CD14-positive monocyte (primary cell): Measurements from ENCODE around the gene CREB5. TPM values are rescaled to one million over a fixed set of nuclear protein-coding genes. Genes with fewer than 3 reads are reported as not detected.
"Not testable (repeated sequence)": the region's sequence is repeated elsewhere in the genome, so short reads cannot be mapped to it uniquely, and the experiment has no call there.

ENCODE experiments used
- DNase-seq, 3 donors: peaks; one replicate each; pipeline ENCODE4 v3.0.0-alpha.2; 2011 to 2022
- H2AFZ ChIP-seq: 2 replicates; pipeline ENCODE4 v1.6.0; 2012; ENCODE audit warnings: mild to moderate bottlenecking, low read depth, low read length, inconsistent platforms; ENCODE audit not compliant: insufficient read depth, poor library complexity, severe bottlenecking
- H3K27ac ChIP-seq, 2 donors: 1 replicate in 1 of 2; 2 replicates in 1 of 2; pipeline ENCODE4 v1.5.1; 2012 to 2013; ENCODE audit warnings: low read length in 2 of 2, control low read depth in 1 of 2, inconsistent platforms in 1 of 2, low read depth in 1 of 2, mild to moderate bottlenecking in 1 of 2
- H3K27me3 ChIP-seq, 2 donors: one replicate each; pipeline versions ENCODE4 v1.6.0 to v1.6.1; 2011 to 2013; ENCODE audit warnings: low read length in 2 of 2; ENCODE audit not compliant: control insufficient read depth in 2 of 2, insufficient read depth in 2 of 2
- H3K36me3 ChIP-seq, 2 donors: replicated peaks in 1 of 2; 1 replicate in 1 of 2; 2 replicates in 1 of 2; pipeline versions ENCODE4 v1.5.1 to v1.6.1; 2012 to 2013; ENCODE audit warnings: low read length in 2 of 2, control low read depth in 1 of 2, inconsistent platforms in 1 of 2, mild to moderate bottlenecking in 1 of 2; ENCODE audit not compliant: insufficient read depth in 2 of 2, control insufficient read depth in 1 of 2
- H3K4me1 ChIP-seq, 2 donors: 1 replicate in 1 of 2; 2 replicates in 1 of 2; pipeline versions ENCODE4 v1.5.1 to v1.6.1; 2012 to 2013; ENCODE audit warnings: low read length in 2 of 2, control low read depth in 1 of 2, inconsistent platforms in 1 of 2, mild to moderate bottlenecking in 1 of 2, moderate library complexity in 1 of 2; ENCODE audit not compliant: insufficient read depth in 2 of 2, control insufficient read depth in 1 of 2
- H3K4me2 ChIP-seq: replicated peaks from 2 replicates; pipeline ENCODE3; 2012; ENCODE audit warnings: low read length, moderate library complexity, mild to moderate bottlenecking; ENCODE audit not compliant: poor library complexity, severe bottlenecking; ENCODE audit errors: extremely low read depth
- H3K4me3 ChIP-seq, 3 experiments: fragments of 200-600 bp in 1 of 3; sonication (generic) in 1 of 3; replicated peaks in 1 of 3; 1 replicate in 2 of 3; 2 replicates in 1 of 3; pipeline ENCODE4 v1.5.1; 2011 to 2013; ENCODE audit warnings: low read length in 3 of 3, mild to moderate bottlenecking in 3 of 3, control low read depth in 2 of 3, low read depth in 2 of 3, inconsistent platforms in 1 of 3, moderate library complexity in 1 of 3
- H3K79me2 ChIP-seq: 2 replicates; pipeline ENCODE4 v1.6.0; 2012; ENCODE audit warnings: mild to moderate bottlenecking, control low read depth, inconsistent platforms, low read length, moderate library complexity; ENCODE audit not compliant: insufficient read depth
- H3K9ac ChIP-seq: 2 replicates; pipeline ENCODE4 v1.6.0; 2017; ENCODE audit warnings: low read length, mild to moderate bottlenecking; ENCODE audit not compliant: insufficient read depth, poor library complexity, severe bottlenecking
- H3K9me3 ChIP-seq, 2 donors: replicated peaks in 1 of 2; 1 replicate in 1 of 2; 2 replicates in 1 of 2; pipeline versions ENCODE4 v1.5.1 to v1.6.1; 2012 to 2013; ENCODE audit warnings: low read length in 2 of 2, control low read depth in 1 of 2; ENCODE audit not compliant: control insufficient read depth in 1 of 2, insufficient read depth in 1 of 2
- H4K20me1 ChIP-seq: 2 replicates; pipeline ENCODE4 v1.6.0; 2012; ENCODE audit warnings: mild to moderate bottlenecking, low read length, control low read depth, moderate library complexity; ENCODE audit not compliant: insufficient read depth
- H3K27ac Mint-ChIP-seq, 7 donors: one replicate each; pipeline ENCODE4 v1.8.0; 2020; ENCODE audit warnings: mild to moderate bottlenecking in 7 of 7, mixed read lengths in 7 of 7, moderate library complexity in 6 of 7, inconsistent platforms in 2 of 7
- H3K27me3 Mint-ChIP-seq, 3 donors: one replicate each; pipeline ENCODE4 v1.8.0; 2021 to 2022; ENCODE audit warnings: low read depth in 3 of 3, mild to moderate bottlenecking in 3 of 3, mixed read lengths in 3 of 3, moderate library complexity in 3 of 3, inconsistent platforms in 1 of 3
- H3K36me3 Mint-ChIP-seq, 2 donors: one replicate each; pipeline ENCODE4 v1.8.0; 2020; ENCODE audit warnings: mixed read lengths in 2 of 2, inconsistent platforms in 1 of 2, mild to moderate bottlenecking in 1 of 2
- H3K4me1 Mint-ChIP-seq: one replicate; pipeline ENCODE4 v1.8.0; 2020; ENCODE audit warnings: mild to moderate bottlenecking, mixed read lengths
- H3K4me3 Mint-ChIP-seq, 2 donors: one replicate each; pipeline ENCODE4 v1.8.0; 2020; ENCODE audit warnings: mild to moderate bottlenecking in 2 of 2, mixed read lengths in 2 of 2, moderate library complexity in 1 of 2
- H3K9me3 Mint-ChIP-seq, 7 donors: one replicate each; pipeline ENCODE4 v1.8.0; 2020 to 2022; ENCODE audit warnings: mixed read lengths in 7 of 7, mild to moderate bottlenecking in 6 of 7, moderate library complexity in 6 of 7, inconsistent platforms in 2 of 7
- CTCF ChIP-seq: fragments of 200-600 bp; IDR thresholded peaks from one replicate; pipeline ENCODE4 v1.8.0; 2022; ENCODE audit warnings: antibody characterized with exemption, mild to moderate bottlenecking
- WGBS: methylation state at CpG from one replicate; pipeline ENCODE4 v1.1.5; 2013; ENCODE audit warnings: missing lambda C conversion rate; ENCODE audit not compliant: insufficient coverage; 5-methylcytosine and 5-hydroxymethylcytosine counted together
- intact Hi-C, 2 donors: fragments of 100-400 bp; cut with micrococcal nuclease; formaldehyde crosslinking; loops; one replicate each; pipeline versions ENCODE4 v1.15.0 to v1.15.1; 2023
- polyA plus RNA-seq, 3 donors: library from polyadenylated mRNA; depleted of rRNA in 1 of 3; unstranded in 2 of 3; stranded (reverse) in 1 of 3; fragments of 300-500 nt in 2 of 3; fragments of >200 nt in 1 of 3; fragmentation: Illumina TruSeq in 2 of 3; gene quantifications; 1 replicate in 2 of 3; 2 replicates in 1 of 3; pipeline ENCODE4 v1.2.3, GENCODE V29; 2012 to 2021

CREB5 gene
- polyA plus RNA-seq, 3 donors: 25.1 to 72.3 (median 44.2) TPM

GRCh38 chr7:28400838-28401360 lies 11.4 kb upstream of the CREB5 start:
- intact Hi-C loops: loop anchor here in 1 of 2 donors (10.0 kb wide), 1 partner anchor 284 kb away; no protein-coding TSS in a partner anchor
- no peaks in the 10 kb centered on the region for H3K36me3 Mint-ChIP-seq
- Histone ChIP-seq H3K4me2 (no peak overlapping the region), H3K36me3 (no peaks in the 10 kb centered on the region), H3K4me3 (no peak overlapping the region), H3K9me3 (no peaks in the 10 kb centered on the region), H3K27me3 (peaks cover 7 to 13% of the 10 kb centered on the region in 2 donors), H3K9ac (no peak overlapping the region), H3K4me1 (no peaks in the 10 kb centered on the region), H2AFZ (no peak overlapping the region), H4K20me1 (no peaks in the 10 kb centered on the region), H3K27ac (no peak overlapping the region), H3K79me2 (no peaks in the 10 kb centered on the region)
- H3K4me1 Mint-ChIP-seq: no peaks in the 10 kb centered on the region
- peaks cover 5 to 20% (median 13%) of the 10 kb centered on the region in 3 donors for H3K27me3 Mint-ChIP-seq
- no peak for DNase-seq
- peaks cover 0 to 3% (median 0%) of the 10 kb centered on the region in 7 donors for H3K9me3 Mint-ChIP-seq
- TF ChIP-seq CTCF: no peak
- H3K27ac Mint-ChIP-seq: no peak overlapping the region
- WGBS: no CpG with 5 or more reads among the region's 3 CpGs
- no peak overlapping the region for H3K4me3 Mint-ChIP-seq

- not testable (repeated sequence) for H4K20me1 ChIP-seq, H2AFZ ChIP-seq, H3K27ac ChIP-seq, H3K9me3 Mint-ChIP-seq, H3K4me3 Mint-ChIP-seq, H3K4me1 Mint-ChIP-seq, H3K4me1 ChIP-seq, H3K27ac Mint-ChIP-seq, DNase-seq, H3K79me2 ChIP-seq, H3K4me3 ChIP-seq, H3K9ac ChIP-seq, H3K9me3 ChIP-seq, H3K36me3 Mint-ChIP-seq, H3K4me2 ChIP-seq, H3K36me3 ChIP-seq
- whole genome bisulfite sequencing: no CpG with 5 or more reads among the region's 4 CpGs
- peaks cover 8 to 27% (median 19%) of the 10 kb centered on the region in 3 donors for H3K27me3 Mint-ChIP-seq
- intact Hi-C loops: loop anchor here in 1 of 2 donors (10.0 kb wide), 1 partner anchor 283 kb away; no protein-coding TSS in a partner anchor
- H3K27me3 ChIP-seq: peaks cover 9 to 20% of the 10 kb centered on the region in 2 donors
These were observed 10.8 kb upstream of the CREB5 start for GRCh38 chr7:28401567-28401966.
